GM19035 (cell line): ENCODE results near the gene CCDC187.

Source experiments
- ATAC-seq: cut with Tn5 transposase; IDR thresholded peaks from one replicate; pipeline ENCODE4 v1.9.1; 2021; ENCODE audit not compliant: unreplicated experiment

CCDC187 gene

DNA sequence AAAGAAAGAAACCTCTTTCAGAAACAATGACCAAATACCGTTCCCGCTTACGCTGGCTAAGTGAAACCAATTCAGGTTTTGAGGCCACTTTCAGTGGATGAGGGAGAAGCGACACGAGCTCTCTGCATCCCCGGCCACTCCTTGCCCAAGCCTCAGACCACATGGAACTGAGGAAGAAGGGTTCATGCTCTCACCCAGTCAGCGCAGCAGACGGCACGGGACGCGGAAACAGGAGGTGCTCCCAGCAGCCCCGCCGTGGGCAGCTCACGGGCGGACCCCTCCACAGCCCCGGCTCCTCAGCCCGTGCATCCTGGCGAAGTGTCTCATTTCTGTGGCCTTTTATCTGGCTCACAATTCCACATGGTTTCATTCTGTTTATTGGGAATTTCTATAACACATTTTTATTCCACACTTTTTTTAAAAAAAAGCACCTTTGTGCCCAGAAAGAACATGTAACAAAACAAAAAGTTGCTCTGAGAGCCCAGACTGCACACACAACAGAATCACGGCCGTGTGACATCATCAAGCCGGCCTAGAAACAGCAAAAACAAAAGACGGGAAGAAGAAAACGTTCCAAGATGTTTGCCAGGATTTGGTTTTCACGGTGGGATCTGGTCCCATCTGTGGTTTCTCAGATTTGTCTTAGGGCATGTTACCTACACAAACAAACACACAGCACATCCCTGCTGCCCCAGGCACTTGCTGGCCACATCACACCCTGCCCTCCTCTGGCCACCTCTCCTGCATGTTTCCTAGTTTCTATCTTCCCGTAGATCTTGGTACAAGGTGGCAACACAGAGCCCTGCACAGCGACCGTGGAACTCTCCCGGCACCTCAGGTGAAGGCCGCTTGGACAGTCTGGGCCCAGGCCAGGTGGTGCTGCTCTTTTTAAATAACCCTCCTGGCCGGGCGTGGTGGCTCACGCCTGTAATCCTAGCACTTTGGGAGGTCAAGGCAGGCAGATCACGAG, 74.5 kb downstream of the CCDC187 start:
- ATAC-seq = no peak

DNA sequence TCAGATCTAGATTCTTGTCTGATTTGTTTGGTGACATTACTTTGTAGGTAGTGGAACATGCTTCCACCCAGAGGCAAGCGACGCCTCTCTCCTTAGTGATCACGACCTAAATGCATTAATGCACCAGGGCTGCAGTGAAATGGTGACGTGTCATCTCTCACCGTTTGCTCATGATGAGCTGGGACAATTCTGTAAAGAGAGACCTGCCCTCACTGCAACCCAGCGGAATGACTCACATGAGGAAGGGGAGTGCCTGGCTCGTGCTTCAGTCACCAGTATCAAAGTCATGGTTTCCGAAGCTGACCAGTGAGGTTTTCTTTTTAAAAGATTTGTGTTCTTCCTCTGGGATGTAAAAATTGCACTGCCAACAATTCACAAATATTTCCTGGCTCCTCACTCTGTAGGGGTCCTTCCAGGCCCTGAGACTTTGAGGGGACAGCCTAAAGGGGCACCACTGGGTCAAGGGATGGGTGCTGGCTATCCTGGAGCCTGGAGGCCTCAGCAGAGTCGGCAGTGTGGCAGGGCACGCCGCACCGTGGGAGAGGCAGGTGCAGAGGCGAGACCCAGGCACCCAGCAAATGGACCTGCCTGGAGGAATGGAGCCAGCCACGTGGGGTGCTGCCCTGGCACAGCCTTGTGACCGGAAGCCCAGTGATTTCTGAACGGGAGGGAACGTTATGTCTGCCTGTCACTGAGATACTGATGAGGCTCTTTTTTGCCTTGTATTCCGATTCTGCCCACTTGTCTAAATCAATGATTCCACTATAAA, 75.6 kb downstream of the CCDC187 start:
- no peak for ATAC-seq

- ATAC-seq = no peak
Measured at GRCh38 chr9:136226680-136227407, 77.0 kb downstream of the CCDC187 start.

DNA sequence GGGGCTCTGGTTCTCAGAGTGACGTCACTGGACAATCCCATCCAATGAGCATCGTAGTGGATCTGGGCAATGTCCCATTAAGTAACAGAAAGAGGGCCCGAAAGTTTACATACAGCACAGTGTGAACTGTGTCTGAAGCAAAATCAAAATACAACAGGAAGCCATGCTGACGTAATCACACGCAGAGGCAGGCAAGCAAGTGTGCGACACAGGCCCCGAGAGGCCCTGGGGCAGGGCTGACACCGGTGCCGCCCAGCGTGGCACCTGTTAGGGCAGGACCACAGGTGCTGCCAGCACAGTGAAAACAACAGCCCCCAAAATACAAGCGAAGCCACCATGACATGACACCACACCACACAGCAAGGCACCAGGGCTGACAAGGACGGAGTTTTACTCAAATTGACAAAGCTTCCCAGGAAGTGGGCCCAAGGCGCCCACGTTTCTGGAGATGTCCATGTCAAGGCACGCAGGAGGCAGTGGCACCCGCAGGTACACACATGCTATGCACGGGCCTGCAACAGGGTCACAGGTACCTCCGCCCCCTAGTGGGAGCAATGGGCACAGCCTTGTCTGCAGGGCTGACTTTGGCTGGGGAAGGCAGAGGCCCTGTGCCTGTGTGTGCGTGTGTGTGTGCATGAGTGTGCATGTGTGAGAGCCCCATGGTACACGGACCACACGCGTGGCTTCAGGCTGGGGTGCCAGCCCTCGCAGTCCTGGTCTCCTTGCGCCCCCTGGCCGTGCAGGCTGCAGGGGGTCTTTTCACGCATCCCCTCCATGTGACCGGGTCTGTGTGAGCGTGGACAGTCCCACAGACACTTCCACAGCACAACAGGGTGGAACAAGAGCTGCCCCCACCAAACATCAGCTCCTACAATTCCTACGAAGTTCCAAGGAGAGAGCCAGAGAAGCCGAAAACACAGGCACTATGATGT, 77.9 kb downstream of the CCDC187 start:
- peak; percentile 59 for ATAC-seq

DNA sequence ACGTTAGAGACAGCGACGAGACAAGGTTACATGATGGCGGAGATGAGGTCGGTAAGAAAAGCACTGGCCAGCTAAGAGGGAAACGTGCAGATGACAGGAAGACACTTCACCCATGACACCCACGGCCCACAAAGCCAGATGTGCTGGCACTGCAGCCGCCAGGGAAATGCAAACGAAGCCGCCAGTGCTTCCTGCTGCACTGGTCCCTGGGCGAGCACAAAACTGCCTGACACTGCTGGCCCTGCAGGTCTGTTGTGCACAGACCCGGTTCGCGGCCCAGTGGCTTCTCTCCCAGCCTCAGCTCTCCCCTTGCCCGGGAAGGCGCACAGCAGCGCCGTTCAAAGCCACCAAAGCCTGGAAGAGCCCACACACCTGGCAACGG, 78.5 kb downstream of the CCDC187 start:
- ATAC-seq = peak; percentile 47

- ATAC-seq = no peak
Measured at GRCh38 chr9:136223871-136224640, 79.8 kb downstream of the CCDC187 start.

DNA sequence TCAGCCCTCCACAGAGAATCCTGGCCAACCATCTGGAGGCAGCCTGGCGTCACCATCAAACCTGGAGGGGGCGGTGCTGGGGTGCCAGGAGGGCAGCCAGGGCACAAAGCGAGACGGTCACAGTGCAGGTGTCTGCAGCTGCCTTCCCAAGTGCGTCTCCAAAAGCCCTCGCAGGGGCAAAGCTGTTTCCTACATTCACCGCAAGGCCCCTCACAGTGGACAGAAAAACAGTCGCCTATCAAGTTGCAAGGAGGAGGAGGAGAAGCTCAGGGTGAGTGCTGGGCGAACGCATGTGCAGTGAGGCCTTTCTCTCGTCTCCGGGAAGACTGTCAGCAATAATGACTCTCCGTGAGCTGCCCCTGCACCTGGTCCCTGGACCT, 81.0 kb downstream of the CCDC187 start:
- ATAC-seq = no peak

DNA sequence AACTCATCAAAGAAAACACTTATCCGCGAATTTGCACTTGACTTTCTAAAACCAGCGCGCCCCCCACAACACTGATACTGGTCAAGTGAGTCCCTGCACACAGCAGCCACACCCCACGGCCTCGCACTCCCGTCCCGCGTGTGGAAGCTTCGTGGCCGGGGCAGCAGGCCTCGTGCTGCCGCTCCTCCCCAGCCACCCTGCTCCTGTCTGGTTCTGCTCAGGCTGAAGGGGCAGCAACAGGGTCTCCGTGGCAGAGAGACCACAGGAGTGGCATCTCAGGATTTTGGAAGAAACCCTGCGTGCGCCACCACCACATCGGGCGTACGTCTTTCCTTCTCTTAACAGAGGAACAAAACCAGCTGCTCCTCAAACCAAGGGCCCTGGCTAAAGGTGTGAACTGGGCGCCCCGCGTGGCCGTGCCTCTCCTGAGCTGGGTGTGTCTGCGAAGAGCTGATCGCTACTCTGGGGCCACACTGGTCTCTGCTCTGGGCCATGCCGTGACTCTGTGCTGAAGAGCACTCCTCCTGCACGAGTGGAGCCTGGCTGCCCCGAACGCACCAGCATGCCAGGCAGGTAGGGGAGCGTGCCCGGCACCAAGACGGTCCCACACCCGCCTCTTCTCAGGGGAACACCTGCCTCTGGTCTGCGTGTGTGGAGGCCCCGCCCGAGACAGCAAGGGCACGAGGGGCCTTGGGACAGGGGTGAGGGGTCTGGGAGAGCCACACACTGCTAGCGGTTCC, 81.6 kb downstream of the CCDC187 start:
- ATAC-seq = no peak

DNA sequence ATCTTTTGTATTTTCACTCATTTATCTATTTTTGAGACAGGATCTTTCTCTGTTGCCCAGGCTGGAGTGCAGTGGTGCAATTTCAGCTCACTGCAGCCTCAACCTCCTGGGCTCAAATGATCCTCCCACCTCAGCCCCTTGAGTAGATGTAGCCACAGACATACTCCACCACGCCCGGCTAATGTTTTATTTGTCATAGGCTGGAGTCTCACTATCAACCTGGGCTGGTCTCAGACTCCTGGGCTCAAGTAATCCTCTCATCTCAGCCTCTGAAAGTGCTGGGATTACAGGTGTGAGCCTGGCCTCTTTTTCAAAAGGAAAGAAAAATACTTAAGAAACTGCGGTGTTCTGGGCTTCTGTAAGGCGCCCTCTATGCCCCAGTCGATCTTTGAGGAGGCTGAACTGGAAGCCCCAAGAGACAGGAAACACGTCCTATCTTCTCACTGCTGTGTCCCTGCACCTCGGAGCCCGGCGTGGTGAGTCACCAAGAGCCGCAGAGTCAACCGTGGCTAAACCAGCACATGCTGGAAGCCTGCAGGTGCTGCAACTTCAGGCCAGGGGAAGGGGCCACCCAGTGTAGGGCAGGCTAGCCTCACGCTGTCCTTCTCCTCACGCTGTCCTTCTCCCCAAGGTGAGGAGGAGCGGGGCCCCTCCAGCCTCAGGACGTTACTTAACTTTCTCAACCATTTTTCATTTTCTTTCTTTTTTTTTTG, 83.7 kb downstream of the CCDC187 start:
- no peak for ATAC-seq

DNA sequence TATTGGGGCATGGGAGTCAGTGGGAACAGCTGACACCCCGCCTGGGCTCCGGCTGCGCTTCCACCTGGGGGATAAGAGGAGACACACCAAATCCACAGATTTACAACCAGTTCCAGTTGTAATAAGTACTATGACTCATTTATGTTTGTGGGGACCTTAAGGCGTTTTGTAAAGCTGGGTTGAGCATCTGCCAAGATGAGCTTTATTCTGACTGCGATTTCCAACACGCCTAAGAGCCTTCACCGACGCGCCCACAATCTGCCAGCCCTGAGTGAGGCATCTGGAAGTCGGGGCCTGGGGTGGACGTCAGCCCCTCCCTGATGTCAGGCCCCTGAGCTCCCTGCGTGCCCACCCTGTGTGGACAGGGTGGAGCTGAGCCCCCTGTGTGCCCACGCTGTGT, 84.6 kb downstream of the CCDC187 start:
- ATAC-seq = no peak

- ATAC-seq = no peak
Measured at GRCh38 chr9:136218673-136219072, 85.2 kb downstream of the CCDC187 start.

GRCh38 chr9:136218271-136218670, 85.6 kb downstream of the CCDC187 start:
- ATAC-seq = no peak

DNA sequence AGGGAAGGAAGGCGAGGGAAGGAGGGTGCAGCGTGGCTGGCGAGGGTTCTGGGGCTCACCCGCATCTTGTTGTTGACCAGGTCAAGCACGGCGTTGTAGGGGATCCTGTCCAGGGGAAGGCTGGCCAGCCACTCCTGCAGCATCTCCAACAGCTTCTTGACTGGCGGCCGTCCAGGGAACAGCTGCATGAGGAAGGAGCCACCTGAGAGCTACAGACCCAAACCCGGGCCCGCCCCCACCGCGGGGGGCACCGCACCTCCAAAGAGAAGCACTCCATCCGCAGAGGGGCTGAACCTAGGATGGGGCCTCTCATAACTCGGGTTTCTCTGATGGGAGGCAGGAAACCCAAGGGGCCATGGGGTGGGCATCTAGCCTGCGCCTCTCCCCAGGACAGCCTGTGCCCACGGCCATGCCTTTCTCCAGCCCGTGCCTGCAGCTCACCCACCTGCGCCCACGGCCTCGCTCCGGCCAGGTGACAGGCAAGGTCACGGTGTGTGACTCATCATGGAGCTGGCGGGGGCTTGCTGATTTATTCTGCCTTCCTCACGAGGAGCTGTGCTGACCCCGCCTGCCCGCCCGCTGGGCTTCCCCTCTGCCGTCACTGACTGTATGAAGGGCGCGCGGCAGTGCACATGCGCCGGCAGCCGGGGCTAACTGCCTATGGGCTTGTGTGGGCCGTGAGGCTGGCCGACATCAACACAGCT, 87.2 kb downstream of the CCDC187 start:
- no peak for ATAC-seq

DNA sequence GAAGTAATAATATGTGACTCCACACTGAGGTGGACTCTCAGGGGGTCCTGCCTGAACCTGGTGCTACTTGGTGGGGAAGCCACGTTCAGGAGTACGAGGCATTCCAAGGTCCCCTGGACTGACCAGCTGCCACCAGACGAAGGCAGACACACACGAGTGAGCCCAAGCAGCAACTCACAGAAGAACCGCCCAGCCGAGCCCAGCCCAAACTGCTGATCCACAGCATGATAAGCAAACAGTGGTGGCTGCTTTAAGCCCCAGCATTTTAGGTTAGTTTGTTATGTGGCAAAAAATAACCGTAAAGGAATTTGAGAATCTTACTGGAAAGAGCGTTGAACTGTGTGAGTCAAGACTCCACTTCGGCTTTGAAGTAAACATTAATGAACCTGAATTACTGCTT, 90.2 kb downstream of the CCDC187 start:
- ATAC-seq = no peak

- ATAC-seq = no peak
Measured at GRCh38 chr9:136212345-136212950, 91.4 kb downstream of the CCDC187 start.

- ATAC-seq = no peak
Measured at GRCh38 chr9:136211441-136212344, 92.2 kb downstream of the CCDC187 start.
